T-cell (primary cell): Measurements from ENCODE around the gene LRP5. TPM values are rescaled to one million over a fixed set of nuclear protein-coding genes. Genes with fewer than 3 reads are reported as not detected.

Experiments used
- ATAC-seq, 4 experiments: fragments of 200-7000 bp in 3 of 4; fragments of 150-1000 bp in 1 of 4; cut with Tn5 transposase; replicated peaks in 1 of 4; 1 replicate in 3 of 4; 2 replicates in 1 of 4; pipeline ENCODE4 v1.10.0; 2021; ENCODE audit warnings: moderate library complexity in 3 of 4, mild to moderate bottlenecking in 2 of 4, moderate number of reproducible peaks in 1 of 4
- CTCF ChIA-PET, 2 donors: fragments of 300-600 bp; sonication (Branson Sonifier 250); formaldehyde crosslinking; loops; one replicate each; lab custom pipeline; 2022; ENCODE audit warnings: antibody characterized with exemption in 2 of 2; lab: Charles Lee
- POLR2A ChIA-PET, 2 donors: fragments of 300-600 bp; sonication (Branson Sonifier 250); formaldehyde crosslinking; loops; one replicate each; lab custom pipeline; 2022; ENCODE audit warnings: antibody characterized with exemption in 2 of 2; lab: Charles Lee
- DNase-seq, 35 experiments: peaks; one replicate each; pipeline versions ENCODE4 v3.0.0 to v3.0.0-alpha.2; 2013 to 2023
- H3K27ac ChIP-seq: one replicate; pipeline ENCODE4 v1.5.1; 2013; ENCODE audit warnings: low read length
- H3K27me3 ChIP-seq, 2 experiments: replicated peaks in 1 of 2; 1 replicate in 1 of 2; 2 replicates in 1 of 2; pipeline versions ENCODE4 v1.6.1 to v1.7.0; 2013; ENCODE audit warnings: low read length in 1 of 2, mixed read lengths in 1 of 2; ENCODE audit not compliant: control insufficient read depth in 2 of 2, insufficient read depth in 2 of 2; ENCODE audit errors: extremely low read depth in 1 of 2
- H3K36me3 ChIP-seq, 2 donors: 1 replicate in 1 of 2; 2 replicates in 1 of 2; pipeline versions ENCODE4 v1.6.1 to v1.7.0; 2013; ENCODE audit warnings: low read length in 1 of 2; ENCODE audit not compliant: control insufficient read depth in 2 of 2, insufficient read depth in 1 of 2; ENCODE audit errors: extremely low read depth in 1 of 2
- H3K4me1 ChIP-seq, 2 experiments: 1 replicate in 1 of 2; 2 replicates in 1 of 2; pipeline versions ENCODE4 v1.6.1 to v1.7.0; 2013; ENCODE audit warnings: low read length in 2 of 2, mixed read lengths in 1 of 2; ENCODE audit not compliant: insufficient read depth in 2 of 2, control insufficient read depth in 1 of 2; ENCODE audit errors: extremely low read depth in 1 of 2
- H3K4me3 ChIP-seq, 2 donors: 1 replicate in 1 of 2; 2 replicates in 1 of 2; pipeline versions ENCODE4 v1.5.1 to v1.7.0; 2013; ENCODE audit warnings: mild to moderate bottlenecking in 2 of 2, low read length in 1 of 2, moderate library complexity in 1 of 2; ENCODE audit not compliant: control insufficient read depth in 1 of 2; ENCODE audit errors: extremely low read depth in 1 of 2
- H3K9me3 ChIP-seq: 2 replicates; pipeline ENCODE4 v1.7.0; 2013
- H3K27ac Mint-ChIP-seq, 2 donors: one replicate each; pipeline ENCODE4 v1.8.0; 2020 to 2021; ENCODE audit warnings: mild to moderate bottlenecking in 2 of 2, mixed read lengths in 2 of 2
- H3K27me3 Mint-ChIP-seq, 2 donors: one replicate each; pipeline ENCODE4 v1.8.0; 2021 to 2022; ENCODE audit warnings: mixed read lengths in 2 of 2
- H3K36me3 Mint-ChIP-seq: one replicate; pipeline ENCODE4 v1.8.0; 2021; ENCODE audit warnings: mixed read lengths
- H3K4me1 Mint-ChIP-seq, 3 donors: one replicate each; pipeline ENCODE4 v1.8.0; 2020 to 2022; ENCODE audit warnings: mixed read lengths in 3 of 3, mild to moderate bottlenecking in 1 of 3
- H3K4me3 Mint-ChIP-seq, 3 donors: one replicate each; pipeline ENCODE4 v1.8.0; 2020 to 2022; ENCODE audit warnings: mild to moderate bottlenecking in 3 of 3, mixed read lengths in 3 of 3, moderate library complexity in 3 of 3
- H3K9me3 Mint-ChIP-seq, 3 donors: one replicate each; pipeline ENCODE4 v1.8.0; 2020 to 2022; ENCODE audit warnings: mixed read lengths in 3 of 3
- WGBS: methylation state at CpG from one replicate; pipeline ENCODE4 v1.1.5; 2013; ENCODE audit warnings: missing lambda C conversion rate; ENCODE audit not compliant: insufficient coverage; 5-methylcytosine and 5-hydroxymethylcytosine counted together
- total RNA-seq, 35 experiments: library from RNA in 6 of 35; stranded (reverse) in 6 of 35; fragments of 120-200 nt in 1 of 35; gene quantifications; one replicate each; pipeline versions ENCODE4 v1.2.1 to v1.2.4 and lab custom pipeline; 2013 to 2026

The LRP5 gene
- total RNA-seq, 5 donors from 2014 or later (not counting 1 experiment from before 2014, with no cell fraction given) = 1.8 to 11.3 (median 7.0) TPM

DNA sequence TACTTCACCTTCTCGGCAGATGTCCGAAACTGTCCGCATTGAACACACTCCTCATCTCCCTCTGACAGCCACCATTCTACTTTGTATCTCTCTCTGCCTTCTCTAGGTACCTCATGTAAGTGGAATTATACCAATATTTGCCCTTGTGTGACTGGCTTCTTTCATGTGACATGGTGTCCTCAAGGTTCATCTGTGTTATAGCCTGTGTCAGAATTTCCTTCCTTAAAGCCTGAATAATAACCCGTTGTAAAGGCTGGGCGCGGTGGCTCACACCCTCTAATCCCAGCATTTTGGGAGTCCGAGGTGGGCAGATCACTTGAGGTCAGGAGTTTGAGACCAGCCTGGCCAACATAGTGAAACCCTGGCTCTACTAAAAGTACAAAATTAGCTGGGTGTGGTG lies 107.8 kb downstream of the LRP5 start:
- H3K27me3 ChIP-seq = no peaks in the 10 kb centered on the region
- H3K9me3 ChIP-seq = no peaks in the 10 kb centered on the region
- no peaks in the 10 kb centered on the region for H3K9me3 Mint-ChIP-seq
- no peak overlapping the region for H3K4me3 ChIP-seq
- H3K4me3 Mint-ChIP-seq = no peak overlapping the region
- CTCF ChIA-PET = no interaction called here
- WGBS = 79% methylated on average over 6 of the region's 7 CpGs
- no peak for ATAC-seq
- no peak overlapping the region for H3K27ac Mint-ChIP-seq
- no peak overlapping the region for H3K27ac ChIP-seq
- no peak for DNase-seq
- POLR2A ChIA-PET = no interaction called here
- H3K4me1 Mint-ChIP-seq = no peaks in the 10 kb centered on the region
- no peaks in the 10 kb centered on the region for H3K4me1 ChIP-seq
- H3K27me3 Mint-ChIP-seq = no peaks in the 10 kb centered on the region
- H3K36me3 ChIP-seq = peaks cover 0 to 5% of the 10 kb centered on the region in 2 donors
- H3K36me3 Mint-ChIP-seq = no peaks in the 10 kb centered on the region

- ChIA-PET CTCF (no interaction called here), POLR2A (no interaction called here)
- Histone ChIP-seq H3K4me1 (no peaks in the 10 kb centered on the region), H3K36me3 (peaks cover 0 to 2% of the 10 kb centered on the region in 2 donors), H3K4me3 (no peak overlapping the region), H3K27me3 (no peaks in the 10 kb centered on the region), H3K9me3 (no peaks in the 10 kb centered on the region), H3K27ac (no peak overlapping the region)
- WGBS = 93% methylated on average over 21 of the region's 21 CpGs
- Mint-ChIP-seq H3K4me3 (no peak overlapping the region), H3K9me3 (no peaks in the 10 kb centered on the region), H3K27ac (no peak overlapping the region), H3K36me3 (no peaks in the 10 kb centered on the region), H3K4me1 (no peaks in the 10 kb centered on the region), H3K27me3 (no peaks in the 10 kb centered on the region)
- DNase-seq (no peak), ATAC-seq (no peak)
These were observed 111.1 kb downstream of the LRP5 start for GRCh38 chr11:68423481-68423880.

- Histone ChIP-seq H3K27ac (no peak overlapping the region), H3K9me3 (no peaks in the 10 kb centered on the region), H3K4me1 (no peaks in the 10 kb centered on the region), H3K4me3 (no peak overlapping the region), H3K36me3 (peaks cover 0 to 5% of the 10 kb centered on the region in 2 donors), H3K27me3 (no peaks in the 10 kb centered on the region)
- no peak overlapping the region for H3K4me3 Mint-ChIP-seq
- no peaks in the 10 kb centered on the region for H3K27me3 Mint-ChIP-seq
- CTCF ChIA-PET = no interaction called here
- POLR2A ChIA-PET = no interaction called here
- no peaks in the 10 kb centered on the region for H3K4me1 Mint-ChIP-seq
- no peaks in the 10 kb centered on the region for H3K36me3 Mint-ChIP-seq
- DNase-seq (no peak), ATAC-seq (no peak)
- H3K27ac Mint-ChIP-seq = no peak overlapping the region
- peaks cover 0 to 3% (median 2%) of the 10 kb centered on the region in 3 donors for H3K9me3 Mint-ChIP-seq
- 92% methylated on average over 18 of the region's 19 CpGs for WGBS
These were observed 111.8 kb downstream of the LRP5 start for GRCh38 chr11:68424101-68424632.

GRCh38 chr11:68424981-68425865 lies 112.8 kb downstream of the LRP5 start:
- H3K36me3 ChIP-seq = peaks cover 0 to 11% of the 10 kb centered on the region in 2 donors
- ATAC-seq = no peak
- no peak overlapping the region for H3K4me3 Mint-ChIP-seq

DNA sequence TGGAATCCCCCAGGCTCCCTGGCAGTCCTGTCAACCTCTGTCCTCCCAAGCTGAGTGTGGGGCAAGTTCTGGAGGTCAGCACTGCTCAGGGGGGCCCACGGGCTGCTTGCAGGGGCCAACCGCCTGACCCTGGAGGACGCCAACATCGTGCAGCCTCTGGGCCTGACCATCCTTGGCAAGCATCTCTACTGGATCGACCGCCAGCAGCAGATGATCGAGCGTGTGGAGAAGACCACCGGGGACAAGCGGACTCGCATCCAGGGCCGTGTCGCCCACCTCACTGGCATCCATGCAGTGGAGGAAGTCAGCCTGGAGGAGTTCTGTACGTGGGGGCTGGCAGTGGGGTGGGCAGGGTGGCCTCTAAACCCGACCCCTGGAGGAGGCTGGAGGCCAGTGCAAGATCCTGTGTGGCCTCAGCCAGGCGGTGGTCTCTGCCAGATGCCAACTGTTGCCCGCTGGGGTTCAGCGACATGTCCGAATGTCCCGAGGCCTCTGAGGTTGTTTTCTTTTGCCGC lies 113.5 kb downstream of the LRP5 start:
- Histone ChIP-seq H3K9me3 (no peaks in the 10 kb centered on the region), H3K27me3 (no peaks in the 10 kb centered on the region), H3K4me1 (no peaks in the 10 kb centered on the region), H3K36me3 (peaks cover 0 to 11% of the 10 kb centered on the region in 2 donors), H3K4me3 (no peak overlapping the region), H3K27ac (no peak overlapping the region)
- ChIA-PET CTCF (interaction anchor here in 1 of 2 donors (0.6 kb wide), 1 partner anchor 1040 kb away, joined by 4 read pairs; no protein-coding TSS in a partner anchor), POLR2A (no interaction called here)
- Mint-ChIP-seq H3K27ac (no peak overlapping the region), H3K36me3 (peaks cover 5% of the 10 kb centered on the region), H3K4me3 (no peak overlapping the region), H3K27me3 (no peaks in the 10 kb centered on the region), H3K9me3 (peaks cover 4 to 13% (median 7%) of the 10 kb centered on the region in 3 donors), H3K4me1 (no peaks in the 10 kb centered on the region)
- WGBS = 85% methylated on average over 21 of the region's 21 CpGs
- DNase-seq (no peak), ATAC-seq (no peak)

More at GRCh38 chr11:68424981-68425865, 112.8 kb downstream of the LRP5 start:
- POLR2A ChIA-PET = no interaction called here
- H3K27ac Mint-ChIP-seq = no peak overlapping the region
- H3K9me3 ChIP-seq = no peaks in the 10 kb centered on the region
- no peaks in the 10 kb centered on the region for H3K27me3 Mint-ChIP-seq
- no peak overlapping the region for H3K4me3 ChIP-seq
- no peaks in the 10 kb centered on the region for H3K4me1 ChIP-seq
- H3K27me3 ChIP-seq = no peaks in the 10 kb centered on the region
- no peaks in the 10 kb centered on the region for H3K4me1 Mint-ChIP-seq
- CTCF ChIA-PET = interaction anchor here in 1 of 2 donors (0.6 kb wide), 1 partner anchor 1039 kb away, joined by 4 read pairs; no protein-coding TSS in a partner anchor
- H3K36me3 Mint-ChIP-seq = peaks cover 5% of the 10 kb centered on the region
- WGBS = 95% methylated on average over 35 of the region's 40 CpGs
- DNase-seq = no peak
- no peak overlapping the region for H3K27ac ChIP-seq
- peaks cover 4 to 7% (median 7%) of the 10 kb centered on the region in 3 donors for H3K9me3 Mint-ChIP-seq

GRCh38 chr11:68429661-68430060 lies 117.3 kb downstream of the LRP5 start:
- 60% methylated on average over 1 of the region's 3 CpGs for WGBS
- Histone ChIP-seq H3K4me1 (no peaks in the 10 kb centered on the region), H3K36me3 (peaks cover 0 to 23% of the 10 kb centered on the region in 2 donors), H3K9me3 (no peaks in the 10 kb centered on the region), H3K27ac (no peak overlapping the region), H3K4me3 (no peak overlapping the region), H3K27me3 (no peaks in the 10 kb centered on the region)
- peaks cover 4 to 13% (median 7%) of the 10 kb centered on the region in 3 donors for H3K9me3 Mint-ChIP-seq
- CTCF ChIA-PET = no interaction called here
- no peaks in the 10 kb centered on the region for H3K27me3 Mint-ChIP-seq
- ATAC-seq (no peak), DNase-seq (no peak)
- no peak overlapping the region for H3K4me3 Mint-ChIP-seq
- POLR2A ChIA-PET = no interaction called here
- no peak overlapping the region for H3K27ac Mint-ChIP-seq
- no peaks in the 10 kb centered on the region for H3K4me1 Mint-ChIP-seq
- H3K36me3 Mint-ChIP-seq = peaks cover 5% of the 10 kb centered on the region
